Measurements from ENCODE around the gene BCAR3.

The BCAR3 gene

DNA sequence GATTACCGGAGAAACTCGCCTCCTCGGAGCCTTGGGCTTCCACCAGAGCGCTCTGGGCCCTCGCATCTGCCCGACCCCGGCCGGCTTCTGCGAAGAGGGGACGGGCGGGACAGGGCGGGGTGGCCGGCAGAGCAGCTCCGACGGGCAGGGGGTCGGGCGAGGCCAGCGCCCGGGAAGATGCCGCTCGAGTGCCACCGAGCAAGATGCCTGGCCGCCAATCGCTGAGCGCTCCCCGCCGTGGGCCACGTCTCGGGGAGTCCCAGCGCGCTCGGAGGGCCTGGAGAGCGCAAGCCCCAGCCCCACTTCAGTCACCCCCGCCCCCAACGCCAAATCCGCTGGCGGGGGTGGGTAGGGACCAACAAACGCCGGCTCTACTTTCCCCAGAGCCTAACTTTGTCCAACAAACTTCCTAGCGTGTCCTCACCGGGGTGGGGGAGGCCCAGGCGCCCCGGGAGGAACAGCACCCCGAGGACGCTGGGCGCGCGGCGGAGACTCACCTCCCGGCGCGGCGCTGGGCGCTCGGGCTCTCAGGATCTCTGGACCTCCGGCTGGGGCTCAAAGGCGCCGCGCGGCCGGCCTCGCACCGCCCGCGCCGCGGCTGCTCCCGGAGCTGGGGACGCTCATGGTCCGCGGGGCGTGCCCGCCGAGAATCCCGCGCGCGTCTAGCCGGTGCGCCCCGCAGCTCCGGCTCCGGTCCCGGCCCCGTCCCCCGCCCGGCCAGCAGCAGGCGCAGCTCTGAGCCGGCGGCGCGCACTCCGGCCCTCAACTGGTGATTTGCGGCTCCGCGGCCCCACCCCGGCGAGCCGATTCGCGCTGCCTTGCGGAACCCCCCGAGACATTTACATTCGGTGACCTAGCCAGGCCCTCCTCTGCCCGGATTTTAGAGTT, at the start of gene BCAR3:
BCAR3 (minus strand) TSS at position 737 of the 888 bp plus-strand sequence. CDS start 6,907 bp downstream, outside the sequence.
- no peak for DNase-seq

DNA sequence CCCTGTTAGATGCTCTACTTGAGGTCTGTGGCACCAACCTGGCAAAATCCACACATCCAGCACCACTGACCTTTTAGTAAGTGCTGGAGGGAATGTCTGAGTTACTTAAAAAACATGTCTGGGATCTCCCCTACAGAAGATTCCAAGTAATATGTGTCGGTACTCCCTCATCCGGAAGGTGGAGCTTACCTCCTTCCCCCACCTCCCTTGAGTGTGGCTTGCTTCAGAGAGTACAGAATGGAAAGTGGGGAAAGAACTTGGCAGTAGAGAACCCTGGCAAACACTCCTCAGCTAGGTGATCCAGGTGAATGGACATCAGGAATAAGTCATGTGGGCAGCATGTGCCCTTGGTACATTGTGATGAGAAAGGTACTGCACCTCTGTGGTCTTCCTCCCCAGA, 49.0 kb upstream of the BCAR3 start:
- no peak for DNase-seq

GRCh38 chr1:93729906-93730305, 48.3 kb upstream of the BCAR3 start:
- DNase-seq = no peak

GRCh38 chr1:93729502-93729901, 47.9 kb upstream of the BCAR3 start:
- no peak for DNase-seq

DNA sequence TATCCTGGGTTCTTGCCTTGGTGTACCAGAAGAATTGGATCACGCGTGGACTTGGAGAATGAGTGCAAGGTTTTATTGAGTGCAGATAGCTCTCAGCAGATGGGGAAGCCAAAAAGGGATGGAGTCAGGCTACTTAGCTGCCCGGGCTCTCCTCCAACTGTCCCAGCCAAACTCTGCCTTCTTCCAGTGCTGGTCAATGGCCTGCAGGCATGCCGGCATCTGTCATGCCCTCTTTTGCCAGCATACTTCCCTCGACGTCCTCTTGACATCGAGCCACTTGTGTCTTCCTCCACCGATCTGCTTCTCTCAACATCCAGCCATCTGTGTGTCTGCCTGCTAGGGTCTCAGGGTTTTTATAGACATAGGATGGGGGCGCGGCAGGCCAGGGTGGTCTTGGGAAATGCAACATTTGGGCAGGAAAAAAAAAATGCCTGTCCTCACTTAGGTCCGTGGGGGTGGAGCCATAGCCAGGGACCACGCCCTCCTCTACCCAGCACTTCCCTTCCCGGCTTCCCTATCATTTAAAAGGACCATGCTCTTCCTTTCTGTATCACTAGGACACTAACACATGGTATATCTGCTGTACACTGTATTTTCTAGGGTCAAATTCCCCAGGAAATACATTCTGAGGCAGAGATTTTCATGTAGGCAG, 47.0 kb upstream of the BCAR3 start:
- no peak for DNase-seq

- DNase-seq = no peak
These were observed 42.2 kb upstream of the BCAR3 start for GRCh38 chr1:93723733-93724270.

GRCh38 chr1:93723110-93723509, 41.5 kb upstream of the BCAR3 start:
- no peak for DNase-seq

DNA sequence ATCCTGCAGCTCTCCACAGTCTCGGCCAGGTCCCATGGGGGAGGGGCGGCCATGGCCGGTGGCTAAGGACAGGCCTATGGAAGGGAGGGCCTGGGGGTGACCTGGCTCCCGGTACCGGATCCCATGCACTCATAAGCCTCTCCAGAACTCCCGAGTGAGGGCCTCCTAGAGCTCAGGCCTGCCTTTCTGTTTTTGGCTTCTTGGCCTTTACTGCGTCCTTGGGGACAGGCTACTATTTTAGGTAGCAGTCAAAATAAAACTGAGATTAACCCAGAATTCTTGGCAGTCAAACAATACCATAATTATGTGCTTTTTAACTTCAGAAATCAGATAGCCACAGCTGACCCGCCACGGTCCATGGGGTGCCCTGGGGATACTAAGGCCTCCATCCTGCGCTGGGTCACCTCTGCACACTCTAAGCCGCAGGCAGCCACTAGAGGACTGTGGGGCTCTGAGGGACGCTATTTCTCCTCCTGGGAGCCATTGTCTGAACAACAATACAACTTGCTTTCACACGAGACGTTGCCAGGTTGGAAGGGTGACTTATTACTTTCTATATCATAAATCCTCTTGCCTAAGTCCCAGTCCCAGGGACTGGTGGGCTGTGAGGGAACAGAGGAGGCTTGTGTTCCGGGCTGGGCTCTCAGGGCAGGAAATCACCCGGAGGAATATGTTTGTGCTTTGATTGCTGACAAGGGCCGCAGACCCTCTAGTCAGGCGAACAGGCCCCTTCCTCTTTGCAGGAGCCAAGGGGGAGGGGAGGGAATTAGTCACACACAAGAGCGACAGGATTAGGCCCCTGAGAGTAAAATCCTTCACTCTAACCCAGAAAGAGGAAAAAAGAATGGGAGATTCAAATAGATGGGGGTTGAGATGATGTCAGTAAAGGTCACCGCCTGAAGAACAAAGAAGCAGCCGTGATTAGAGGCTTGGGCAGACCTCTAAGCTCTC, 40.7 kb upstream of the BCAR3 start:
- DNase-seq = no peak

GRCh38 chr1:93720956-93721626, 39.5 kb upstream of the BCAR3 start:
- DNase-seq = no peak

GRCh38 chr1:93717640-93718039, 36.0 kb upstream of the BCAR3 start:
- DNase-seq = no peak

DNA sequence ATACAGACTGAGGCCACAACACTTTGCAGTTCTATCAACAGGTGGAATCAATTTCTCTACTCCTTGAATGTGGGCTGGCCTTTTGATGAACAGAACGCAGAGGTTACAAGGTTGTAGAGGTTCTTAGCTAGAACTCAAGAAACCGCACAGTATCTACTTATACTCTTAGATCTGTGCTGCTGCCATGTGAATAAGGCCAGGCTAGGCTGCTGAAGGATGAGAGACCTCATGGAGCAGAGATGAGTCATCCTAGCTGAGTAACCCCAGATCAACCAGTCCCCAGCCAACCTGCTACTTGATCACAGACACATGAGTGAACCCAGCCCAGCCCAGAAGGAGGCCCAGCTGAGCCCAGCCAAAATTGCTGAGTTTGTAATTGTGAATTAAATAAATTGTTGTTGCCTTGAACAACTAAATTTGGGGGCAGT, 35.3 kb upstream of the BCAR3 start:
- peak; percentile 14 for DNase-seq

DNA sequence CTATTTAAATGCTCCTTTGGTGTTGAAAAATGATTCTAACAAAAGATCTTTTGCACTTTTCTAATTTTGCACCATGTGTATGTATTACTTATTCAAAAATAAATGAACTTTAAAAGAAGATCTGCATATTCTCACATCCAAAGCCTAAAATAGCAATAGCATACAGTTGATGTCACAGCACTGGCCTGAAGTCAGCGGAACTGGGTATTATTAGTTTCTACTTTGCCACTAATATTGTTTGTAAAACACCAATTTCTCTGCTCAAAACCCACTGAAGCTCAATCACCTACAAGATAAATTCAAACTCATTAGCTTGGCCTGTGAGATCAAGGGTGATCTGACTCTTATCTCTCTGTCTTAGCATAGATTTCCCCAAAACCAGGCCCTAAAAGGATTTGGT, 34.5 kb upstream of the BCAR3 start:
- no peak for DNase-seq

GRCh38 chr1:93715529-93716126, 34.0 kb upstream of the BCAR3 start:
- DNase-seq = no peak

- DNase-seq = no peak
These were observed 32.7 kb upstream of the BCAR3 start for GRCh38 chr1:93714356-93714755.

- DNase-seq = no peak
These were observed 31.7 kb upstream of the BCAR3 start for GRCh38 chr1:93713341-93713740.

DNA sequence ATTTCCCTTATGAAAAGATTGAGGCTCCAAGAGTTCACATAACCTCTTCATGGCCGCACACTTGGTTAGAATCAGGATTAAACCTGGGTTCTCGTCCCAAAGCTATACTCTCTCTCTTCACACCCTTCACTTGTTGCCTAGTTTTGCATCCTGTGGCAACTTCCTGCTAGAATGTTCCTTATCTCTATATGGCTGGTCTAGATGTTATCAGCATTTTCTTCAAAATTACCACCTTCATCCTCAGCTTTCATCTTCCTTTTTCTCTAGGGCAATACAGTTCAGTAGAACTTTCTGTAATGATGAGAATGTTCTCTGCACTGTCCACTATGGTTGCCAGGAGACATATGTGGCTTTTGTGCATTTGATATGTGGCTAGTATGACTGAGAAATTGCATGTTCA, 31.1 kb upstream of the BCAR3 start:
- DNase-seq = no peak

DNA sequence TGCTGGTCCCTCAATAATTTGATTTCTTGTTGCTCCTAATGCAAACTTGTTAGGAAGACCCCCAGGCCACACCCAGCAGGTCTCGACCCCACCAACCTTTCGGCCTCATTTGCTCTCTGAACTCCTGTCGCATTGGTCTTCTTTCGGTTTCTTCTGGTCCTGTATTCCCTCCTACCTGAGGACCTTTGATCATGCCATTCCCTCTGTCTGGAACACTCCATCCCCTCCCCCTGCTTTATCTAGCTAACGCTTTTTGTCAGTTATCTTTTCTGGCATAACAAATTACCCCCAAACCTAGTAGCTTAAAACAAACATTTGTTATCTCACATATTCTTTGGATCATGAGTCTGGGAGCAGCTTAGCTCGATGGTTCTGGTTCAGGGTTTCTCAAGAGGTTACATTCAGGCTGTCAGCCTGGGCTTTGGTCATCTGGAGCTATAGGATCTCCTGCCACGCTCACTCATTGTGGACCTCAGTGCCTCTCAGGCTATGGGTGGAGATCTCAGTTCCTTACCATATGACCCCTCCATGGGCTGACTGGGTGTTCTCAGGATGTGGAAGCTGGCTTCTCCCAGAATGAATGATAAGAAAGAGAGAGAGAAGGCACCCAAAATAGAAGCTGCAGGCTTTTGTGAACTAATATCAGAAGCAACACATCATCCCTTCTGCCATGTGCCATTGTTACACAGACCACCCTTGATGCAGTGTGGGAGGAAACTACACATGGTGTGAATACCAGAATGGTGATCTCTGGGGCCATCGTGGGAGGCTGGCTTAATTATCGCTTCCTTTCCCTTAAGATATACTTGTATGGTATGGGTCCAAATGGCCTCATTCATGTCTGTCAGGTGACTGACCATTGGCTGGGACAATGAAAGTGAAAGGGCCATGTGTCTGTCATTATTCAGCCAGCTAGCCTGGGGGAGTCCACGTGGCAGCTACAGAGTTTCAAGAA, 29.1 kb upstream of the BCAR3 start:
- DNase-seq = no peak

DNA sequence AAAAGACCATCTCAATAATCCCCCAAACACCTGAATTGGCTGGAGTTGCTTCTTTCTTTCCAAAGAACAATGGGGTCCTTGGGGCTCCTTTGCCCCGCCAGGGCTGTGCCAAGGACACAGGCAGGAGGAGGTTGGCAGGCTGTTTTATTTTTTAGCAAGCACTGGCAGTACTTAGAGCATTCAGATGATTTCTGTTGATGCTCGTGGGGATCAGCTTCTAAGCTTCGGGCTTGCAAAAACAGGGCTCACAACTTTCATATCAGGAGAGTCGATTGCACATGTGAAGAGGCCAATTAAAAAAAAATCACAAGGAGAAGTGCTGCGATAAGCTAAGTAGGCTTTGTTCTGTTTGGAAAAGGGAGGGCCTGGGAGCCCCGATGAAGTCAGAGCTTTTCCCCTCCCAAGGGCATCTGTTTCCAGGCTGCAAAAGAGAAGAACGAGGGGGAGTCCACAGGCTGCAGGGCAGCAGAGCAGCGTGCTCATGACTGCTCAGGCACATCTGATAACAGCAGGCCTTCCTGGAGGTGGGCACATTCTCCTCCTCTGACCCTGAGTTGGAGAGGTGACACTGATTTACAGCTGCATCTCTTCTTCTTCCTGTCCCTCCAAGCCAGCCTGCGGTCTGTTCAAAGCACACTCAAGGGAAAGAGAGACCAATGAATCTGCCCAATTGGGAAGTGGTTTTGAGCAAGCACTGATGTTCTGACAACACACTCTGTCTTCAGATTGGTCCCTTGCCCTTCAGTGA, 27.3 kb upstream of the BCAR3 start:
- DNase-seq = no peak

GRCh38 chr1:93707956-93708355, 26.3 kb upstream of the BCAR3 start:
- no peak for DNase-seq
